Measurements from ENCODE around the gene AKIP1.

Gene AKIP1

DNA sequence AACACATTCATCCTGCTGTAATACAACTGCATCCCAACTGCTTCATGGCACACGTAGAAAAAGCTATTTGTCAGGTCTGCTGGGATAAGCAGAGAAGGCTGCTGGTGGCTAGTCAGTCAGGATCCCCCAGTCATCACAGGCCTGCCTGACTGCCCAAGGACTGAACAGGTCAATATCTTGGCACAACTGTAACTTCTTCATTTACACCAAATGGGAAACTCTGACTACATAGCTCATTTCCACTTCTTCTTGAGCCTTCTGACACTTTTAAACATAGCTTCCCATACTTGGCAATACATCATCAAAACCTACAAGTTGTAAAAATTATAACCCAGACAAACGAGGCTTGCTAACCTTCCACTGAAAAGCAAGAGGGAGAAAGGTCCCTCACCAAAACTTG is 50.4 kb downstream of the AKIP1 start:
- no peak for DNase-seq

DNA sequence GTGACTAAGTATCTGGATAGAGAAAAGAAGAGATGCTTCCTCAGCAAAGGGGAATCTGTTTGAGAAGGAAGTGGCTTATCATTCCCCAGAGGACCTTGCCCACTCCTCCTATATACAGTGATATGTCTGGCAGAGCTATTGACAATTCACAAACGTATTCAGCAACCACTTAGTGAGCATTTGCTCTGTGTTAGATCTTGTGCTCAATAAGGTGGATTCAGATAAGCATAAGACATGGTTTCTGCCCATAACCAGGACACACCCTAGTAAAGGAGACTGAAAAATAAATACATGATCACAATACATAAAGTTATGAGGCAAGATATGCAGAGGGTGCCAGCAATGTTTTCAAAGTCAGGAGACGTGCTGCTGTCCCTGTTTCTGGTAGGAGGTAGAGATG is 51.9 kb downstream of the AKIP1 start:
- no peak for DNase-seq

DNA sequence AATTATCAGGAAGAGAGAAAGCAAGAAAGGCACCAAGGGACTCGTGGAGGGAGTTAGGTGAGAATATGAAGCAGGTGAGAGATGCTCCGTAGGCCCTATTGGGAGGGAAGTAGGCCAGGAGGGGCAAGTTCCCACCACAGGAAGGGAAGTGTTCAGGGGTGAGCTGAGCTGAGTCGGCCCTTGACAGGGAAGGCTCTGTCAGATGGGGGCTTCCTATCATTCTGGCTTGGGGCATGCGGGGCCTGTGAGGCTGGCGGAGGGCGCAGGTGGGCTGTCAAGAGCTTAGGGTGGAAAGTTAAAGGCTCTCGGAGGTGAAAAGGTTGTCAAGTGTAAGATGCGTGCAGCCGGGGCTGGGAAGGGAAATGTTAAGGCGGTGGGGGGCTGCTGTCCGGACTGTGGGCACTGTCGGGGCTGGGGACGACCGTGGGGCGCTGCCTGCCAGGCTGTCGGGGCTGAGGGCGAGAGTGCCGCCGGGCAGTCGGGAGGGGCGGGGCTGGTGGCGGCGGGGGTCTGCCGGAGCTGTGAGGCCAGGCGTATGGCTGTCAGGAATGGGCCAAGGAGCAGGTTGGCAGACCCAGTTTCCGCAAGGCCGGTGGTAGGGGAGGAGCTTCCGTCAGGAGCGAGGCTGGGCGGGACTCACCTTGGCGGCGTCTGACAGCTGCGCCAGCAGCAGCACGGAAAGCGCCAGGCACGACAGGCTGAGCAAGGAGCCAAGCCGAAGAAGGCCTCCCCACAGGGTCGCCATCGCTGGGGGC is 52.8 kb downstream of the AKIP1 start:
- DNase-seq = peak in 1 of 2 experiments; percentile 62

DNA sequence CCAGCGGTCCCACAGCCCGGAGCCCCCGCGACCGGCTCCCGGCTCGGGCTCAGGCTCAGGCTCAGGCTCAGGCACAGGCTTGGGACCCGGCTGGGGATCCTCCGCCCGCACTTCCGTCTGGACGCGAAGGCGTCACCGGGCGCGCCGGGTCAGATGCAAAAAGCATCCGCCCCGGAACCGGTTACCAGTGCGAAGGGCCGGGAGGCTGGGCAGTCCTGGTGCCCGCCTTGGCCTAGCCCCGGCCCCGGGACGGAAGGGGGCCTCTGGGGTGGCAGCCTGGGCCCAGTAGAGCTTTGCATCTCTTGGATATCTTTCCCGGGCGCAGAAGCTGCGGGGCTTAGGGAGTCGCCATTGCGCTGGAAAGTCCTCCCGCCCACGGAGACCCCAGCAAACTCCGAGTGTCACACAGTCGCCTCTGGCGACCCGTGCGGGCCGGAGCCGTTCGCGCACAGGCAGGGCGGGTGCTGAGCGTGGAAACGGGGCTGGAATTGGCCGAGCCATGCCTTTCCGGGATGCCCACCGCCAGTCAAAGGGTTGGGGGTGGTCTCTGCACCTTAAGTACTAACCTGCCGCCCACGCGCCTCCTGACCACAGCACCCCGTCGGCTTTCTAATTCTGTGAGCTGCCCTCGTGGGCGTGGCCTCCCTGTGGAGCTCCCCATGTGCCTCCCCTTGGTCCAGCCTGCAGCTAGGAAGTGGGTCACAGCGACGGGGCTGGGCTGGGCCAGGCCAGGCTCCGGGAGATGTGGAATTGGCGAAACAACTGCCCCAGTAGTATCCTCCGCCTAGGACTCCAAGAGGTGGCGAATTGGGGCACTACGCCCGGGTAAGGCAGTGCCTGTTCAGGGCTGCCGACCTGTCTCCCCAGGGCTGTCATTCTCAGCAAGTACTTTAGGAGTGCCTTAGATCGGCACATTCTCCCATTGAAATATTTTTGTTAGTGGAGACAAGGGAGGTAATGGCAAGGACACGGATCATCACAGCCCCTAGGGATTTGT is 53.6 kb downstream of the AKIP1 start, which contains the start of gene TMEM9B:
Gene TMEM9B, minus strand, starts transcription at position 119 of the 997 bp plus-strand sequence. CDS start 129 bp downstream, outside the sequence.
- DNase-seq = peak; percentile 69 to 81

DNA sequence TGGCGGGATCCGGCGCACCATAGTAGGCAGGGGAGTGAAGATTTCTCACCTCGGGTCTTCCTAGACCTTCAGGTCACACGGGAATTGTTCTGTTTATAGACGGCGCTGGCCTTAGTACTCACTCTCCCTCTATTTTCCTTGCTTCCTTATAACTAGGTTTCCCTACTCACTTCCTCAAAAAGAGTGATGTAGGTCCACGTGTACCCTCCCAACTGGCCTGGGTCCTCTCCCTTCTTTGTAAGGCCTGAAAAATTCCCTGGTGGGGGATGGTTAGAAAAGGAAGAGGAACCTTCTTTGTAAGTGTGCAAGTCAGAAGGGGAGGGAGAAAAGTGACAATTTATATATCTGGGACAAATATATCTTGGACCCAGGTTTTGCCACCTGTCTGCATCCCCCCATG is 56.2 kb downstream of the AKIP1 start:
- DNase-seq = no peak
